IMR-90 (cell line): ENCODE data around the gene AK6.

ENCODE experiments used
- MAFK ChIP-seq: IDR thresholded peaks from 2 replicates; pipeline ENCODE4 v1.6.1; 2012; ENCODE audit warnings: low read depth, low read length, improper control_type of control experiment
- MXI1 ChIP-seq: IDR thresholded peaks from 2 replicates; pipeline ENCODE4 v1.6.1; 2012; ENCODE audit warnings: low read depth, mild to moderate bottlenecking, low read length, moderate library complexity, borderline replicate concordance
- POLR2A ChIP-seq: IDR thresholded peaks from 2 replicates; pipeline ENCODE4 v1.6.1; 2012; ENCODE audit warnings: mild to moderate bottlenecking, low read depth, low read length
- RAD21 ChIP-seq: IDR thresholded peaks from 2 replicates; pipeline ENCODE4 v1.6.1; 2012; ENCODE audit warnings: low read length, improper control_type of control experiment
- RCOR1 ChIP-seq: IDR thresholded peaks from 2 replicates; pipeline ENCODE4 v1.6.1; 2012; ENCODE audit warnings: mild to moderate bottlenecking, low read length, improper control_type of control experiment; ENCODE audit not compliant: insufficient replicate concordance
- SMC3 ChIP-seq: fragments of 150-350 bp; IDR thresholded peaks from 2 replicates; pipeline ENCODE4 v1.6.1; 2016; ENCODE audit warnings: low read depth, mild to moderate bottlenecking, antibody characterized with exemption, low read length, moderate library complexity
- TF ChIP-seq, protein P1 (sequence below): conservative IDR thresholded peaks from 2 replicates; pipeline ENCODE4 v1.5.1; 2012; ENCODE audit warnings: mild to moderate bottlenecking, low read depth, low read length, improper control_type of control experiment
- TF ChIP-seq, protein P2 (sequence below): fragments of 150-350 bp; IDR thresholded peaks from 2 replicates; pipeline ENCODE4 v1.6.1; 2016; ENCODE audit warnings: low read depth, mild to moderate bottlenecking, low read length, moderate library complexity, borderline replicate concordance
- TF ChIP-seq, protein P3 (sequence below): fragments of 150-350 bp; IDR thresholded peaks from 2 replicates; pipeline ENCODE4 v1.6.1; 2017; ENCODE audit warnings: mild to moderate bottlenecking, antibody characterized with exemption, low read length, low read depth

DNA sequence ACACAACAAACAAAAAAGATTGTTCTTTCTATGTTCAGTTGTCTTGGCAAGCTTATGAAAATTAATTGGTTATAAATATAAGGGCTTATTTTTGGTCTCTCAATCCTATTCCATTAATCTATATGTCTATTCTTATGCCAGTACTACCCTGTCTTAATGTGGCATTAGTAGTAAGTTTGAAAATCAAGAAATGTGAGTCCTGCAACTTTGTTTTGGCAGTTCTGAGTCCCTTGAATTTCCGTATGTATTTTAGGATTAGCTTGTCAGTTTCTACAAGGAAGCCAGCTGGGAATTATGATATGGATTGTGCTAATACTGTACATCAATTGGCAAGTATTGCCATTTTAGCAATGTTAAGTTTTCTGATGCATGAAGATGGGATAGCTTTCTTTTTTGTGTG, 26.2 kb downstream of the AK6 start:
- TF ChIP-seq, protein P1, sequence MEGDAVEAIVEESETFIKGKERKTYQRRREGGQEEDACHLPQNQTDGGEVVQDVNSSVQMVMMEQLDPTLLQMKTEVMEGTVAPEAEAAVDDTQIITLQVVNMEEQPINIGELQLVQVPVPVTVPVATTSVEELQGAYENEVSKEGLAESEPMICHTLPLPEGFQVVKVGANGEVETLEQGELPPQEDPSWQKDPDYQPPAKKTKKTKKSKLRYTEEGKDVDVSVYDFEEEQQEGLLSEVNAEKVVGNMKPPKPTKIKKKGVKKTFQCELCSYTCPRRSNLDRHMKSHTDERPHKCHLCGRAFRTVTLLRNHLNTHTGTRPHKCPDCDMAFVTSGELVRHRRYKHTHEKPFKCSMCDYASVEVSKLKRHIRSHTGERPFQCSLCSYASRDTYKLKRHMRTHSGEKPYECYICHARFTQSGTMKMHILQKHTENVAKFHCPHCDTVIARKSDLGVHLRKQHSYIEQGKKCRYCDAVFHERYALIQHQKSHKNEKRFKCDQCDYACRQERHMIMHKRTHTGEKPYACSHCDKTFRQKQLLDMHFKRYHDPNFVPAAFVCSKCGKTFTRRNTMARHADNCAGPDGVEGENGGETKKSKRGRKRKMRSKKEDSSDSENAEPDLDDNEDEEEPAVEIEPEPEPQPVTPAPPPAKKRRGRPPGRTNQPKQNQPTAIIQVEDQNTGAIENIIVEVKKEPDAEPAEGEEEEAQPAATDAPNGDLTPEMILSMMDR = no peak
- TF ChIP-seq POLR2A (no peak), MXI1 (no peak), RAD21 (no peak), SMC3 (no peak), RCOR1 (no peak), MAFK (no peak)
- TF ChIP-seq, protein P2, sequence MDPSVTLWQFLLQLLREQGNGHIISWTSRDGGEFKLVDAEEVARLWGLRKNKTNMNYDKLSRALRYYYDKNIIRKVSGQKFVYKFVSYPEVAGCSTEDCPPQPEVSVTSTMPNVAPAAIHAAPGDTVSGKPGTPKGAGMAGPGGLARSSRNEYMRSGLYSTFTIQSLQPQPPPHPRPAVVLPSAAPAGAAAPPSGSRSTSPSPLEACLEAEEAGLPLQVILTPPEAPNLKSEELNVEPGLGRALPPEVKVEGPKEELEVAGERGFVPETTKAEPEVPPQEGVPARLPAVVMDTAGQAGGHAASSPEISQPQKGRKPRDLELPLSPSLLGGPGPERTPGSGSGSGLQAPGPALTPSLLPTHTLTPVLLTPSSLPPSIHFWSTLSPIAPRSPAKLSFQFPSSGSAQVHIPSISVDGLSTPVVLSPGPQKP = no peak
- TF ChIP-seq, protein P3, sequence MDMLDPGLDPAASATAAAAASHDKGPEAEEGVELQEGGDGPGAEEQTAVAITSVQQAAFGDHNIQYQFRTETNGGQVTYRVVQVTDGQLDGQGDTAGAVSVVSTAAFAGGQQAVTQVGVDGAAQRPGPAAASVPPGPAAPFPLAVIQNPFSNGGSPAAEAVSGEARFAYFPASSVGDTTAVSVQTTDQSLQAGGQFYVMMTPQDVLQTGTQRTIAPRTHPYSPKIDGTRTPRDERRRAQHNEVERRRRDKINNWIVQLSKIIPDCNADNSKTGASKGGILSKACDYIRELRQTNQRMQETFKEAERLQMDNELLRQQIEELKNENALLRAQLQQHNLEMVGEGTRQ = no peak
